ENCODE measurements around the gene P4HA2. TPM values are rescaled to one million over a fixed set of nuclear protein-coding genes. Genes with fewer than 3 reads are reported as not detected.

P4HA2 gene
- total RNA-seq, 2 experiments from 2014 or later = not detected

DNA sequence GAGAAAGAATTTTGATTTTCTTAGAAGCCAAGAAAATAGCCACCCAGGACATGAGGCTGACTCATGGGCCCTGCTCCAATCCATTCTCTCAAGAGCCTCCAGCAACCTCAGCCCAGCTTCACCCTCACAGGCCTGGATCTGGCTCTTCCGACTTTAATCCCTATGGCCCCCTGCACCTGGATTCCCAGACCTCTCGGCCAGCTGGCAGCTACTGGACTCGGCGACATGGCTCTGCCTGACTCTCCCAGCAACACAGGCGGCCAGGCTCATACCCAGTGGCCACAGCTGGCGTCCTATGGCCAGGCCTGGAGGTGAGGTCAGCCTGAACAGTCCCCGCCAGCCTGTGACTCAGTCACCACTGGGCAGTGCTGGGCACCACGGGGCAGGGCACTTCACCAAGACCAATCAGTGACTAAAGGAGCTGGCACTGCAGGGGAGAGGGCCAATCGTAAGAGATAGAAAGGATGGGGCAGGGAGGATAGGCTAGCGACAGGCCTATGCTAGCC, 23.6 kb upstream of the P4HA2 start:
- H3K27ac ChIP-seq (ENCODE audit: low read depth in 1 of 2, low read length in 2 of 2) = no peak overlapping the region
- peaks cover 7 to 9% of the 10 kb centered on the region in 2 experiments for H3K9me3 ChIP-seq (ENCODE audit: control insufficient read depth in 1 of 2, insufficient read depth in 1 of 2, low read length in 2 of 2)
- TF ChIP-seq, protein P1, sequence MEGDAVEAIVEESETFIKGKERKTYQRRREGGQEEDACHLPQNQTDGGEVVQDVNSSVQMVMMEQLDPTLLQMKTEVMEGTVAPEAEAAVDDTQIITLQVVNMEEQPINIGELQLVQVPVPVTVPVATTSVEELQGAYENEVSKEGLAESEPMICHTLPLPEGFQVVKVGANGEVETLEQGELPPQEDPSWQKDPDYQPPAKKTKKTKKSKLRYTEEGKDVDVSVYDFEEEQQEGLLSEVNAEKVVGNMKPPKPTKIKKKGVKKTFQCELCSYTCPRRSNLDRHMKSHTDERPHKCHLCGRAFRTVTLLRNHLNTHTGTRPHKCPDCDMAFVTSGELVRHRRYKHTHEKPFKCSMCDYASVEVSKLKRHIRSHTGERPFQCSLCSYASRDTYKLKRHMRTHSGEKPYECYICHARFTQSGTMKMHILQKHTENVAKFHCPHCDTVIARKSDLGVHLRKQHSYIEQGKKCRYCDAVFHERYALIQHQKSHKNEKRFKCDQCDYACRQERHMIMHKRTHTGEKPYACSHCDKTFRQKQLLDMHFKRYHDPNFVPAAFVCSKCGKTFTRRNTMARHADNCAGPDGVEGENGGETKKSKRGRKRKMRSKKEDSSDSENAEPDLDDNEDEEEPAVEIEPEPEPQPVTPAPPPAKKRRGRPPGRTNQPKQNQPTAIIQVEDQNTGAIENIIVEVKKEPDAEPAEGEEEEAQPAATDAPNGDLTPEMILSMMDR (IDR thresholded peaks at IDR 0.05) = no peak
- Mint-ChIP-seq H3K4me3 (no peak overlapping the region), H3K9me3 (no peaks in the 10 kb centered on the region), H3K27me3 (peaks cover 15% of the 10 kb centered on the region), H3K27ac (no peak overlapping the region), H3K36me3 (ENCODE audit: low read depth) (no peaks in the 10 kb centered on the region), H3K4me1 (ENCODE audit: low read depth) (no peaks in the 10 kb centered on the region)
- ATAC-seq (ENCODE audit: poor library complexity) = no peak
- intact Hi-C loops (cut with DNase I, micrococcal nuclease) = no loop called here
- peaks cover 2 to 7% of the 10 kb centered on the region in 2 experiments for H3K27me3 ChIP-seq (ENCODE audit: control insufficient read depth in 1 of 2, insufficient read depth in 2 of 2, low read length in 2 of 2)
- no peaks in the 10 kb centered on the region for H3K4me1 ChIP-seq (ENCODE audit: insufficient read depth, low read length)
- peak in 1 of 14 experiments; percentile 24 for DNase-seq
- H3K4me3 ChIP-seq (ENCODE audit: low read length) = no peak overlapping the region
- no peaks in the 10 kb centered on the region for H3K36me3 ChIP-seq (ENCODE audit: insufficient read depth, low read length)
- POLR2A ChIA-PET = no interaction called here
- CTCF ChIA-PET = no interaction called here

DNA sequence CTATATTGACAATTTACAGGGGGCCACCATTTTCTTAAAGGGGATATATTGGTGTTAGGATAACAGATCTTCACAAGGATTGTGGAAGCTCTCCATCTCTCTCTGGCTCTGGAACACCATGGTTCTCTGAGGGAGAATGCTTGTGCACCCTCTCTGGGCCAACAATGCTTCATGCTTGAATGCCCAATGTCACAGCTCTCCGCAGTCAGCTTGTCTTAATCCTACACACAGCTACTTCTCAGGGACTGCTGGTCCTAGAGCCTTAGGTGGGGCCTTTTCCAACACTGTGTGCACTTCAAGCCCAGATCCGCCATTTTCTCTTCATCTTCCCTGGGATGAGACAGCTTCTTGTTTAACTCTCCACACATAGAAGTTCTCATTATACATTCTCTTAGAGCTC, 22.9 kb upstream of the P4HA2 start:
- H3K4me3 ChIP-seq (ENCODE audit: low read length) = no peak overlapping the region
- no peaks in the 10 kb centered on the region for H3K36me3 Mint-ChIP-seq (ENCODE audit: low read depth)
- H3K9me3 Mint-ChIP-seq = peaks cover 5% of the 10 kb centered on the region
- no peaks in the 10 kb centered on the region for H3K4me1 ChIP-seq (ENCODE audit: insufficient read depth, low read length)
- H3K27me3 ChIP-seq (ENCODE audit: control insufficient read depth in 1 of 2, insufficient read depth in 2 of 2, low read length in 2 of 2) = peaks cover 0 to under 1% of the 10 kb centered on the region in 2 experiments
- ATAC-seq (ENCODE audit: poor library complexity) (no peak), DNase-seq (no peak)
- H3K27me3 Mint-ChIP-seq = peaks cover 8% of the 10 kb centered on the region
- TF ChIP-seq, protein P1 (IDR thresholded peaks at IDR 0.05) = no peak
- no peaks in the 10 kb centered on the region for H3K36me3 ChIP-seq (ENCODE audit: insufficient read depth, low read length)
- ChIA-PET POLR2A (no interaction called here), CTCF (no interaction called here)
- no peak overlapping the region for H3K27ac Mint-ChIP-seq
- no peak overlapping the region for H3K4me3 Mint-ChIP-seq
- H3K4me1 Mint-ChIP-seq (ENCODE audit: low read depth) = no peaks in the 10 kb centered on the region
- H3K9me3 ChIP-seq (ENCODE audit: control insufficient read depth in 1 of 2, insufficient read depth in 1 of 2, low read length in 2 of 2) = peaks cover 13 to 15% of the 10 kb centered on the region in 2 experiments
- intact Hi-C loops (cut with DNase I, micrococcal nuclease) = no loop called here
- H3K27ac ChIP-seq (ENCODE audit: low read depth in 1 of 2, low read length in 2 of 2) = no peak overlapping the region

DNA sequence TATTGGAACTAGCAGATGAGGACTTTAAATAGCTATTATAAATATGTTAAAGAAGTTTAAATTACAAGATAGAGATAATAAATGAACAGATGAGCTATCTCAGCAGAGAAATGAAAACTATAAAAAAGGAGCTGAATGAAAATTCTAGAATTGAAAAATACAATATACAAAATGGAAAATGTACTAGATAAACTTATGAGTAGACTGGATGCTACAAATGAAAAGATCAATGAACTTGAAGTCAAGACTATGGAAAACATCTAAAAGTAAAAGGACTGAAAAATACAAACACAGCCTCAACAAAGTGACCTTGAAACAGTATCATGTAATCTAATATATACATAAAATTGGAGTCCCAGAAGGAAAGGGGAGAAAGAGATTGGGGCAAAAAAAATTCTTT, 19.2 kb upstream of the P4HA2 start:
- DNase-seq = no peak

More for the DNA sequence above, 19.2 kb upstream of the P4HA2 start:
- H3K4me3 ChIP-seq (ENCODE audit: low read length) = no peak overlapping the region
- Mint-ChIP-seq H3K4me3 (no peak overlapping the region), H3K36me3 (ENCODE audit: low read depth) (peaks cover 7% of the 10 kb centered on the region), H3K9me3 (peaks cover 10% of the 10 kb centered on the region), H3K4me1 (ENCODE audit: low read depth) (no peaks in the 10 kb centered on the region), H3K27me3 (peaks cover 8% of the 10 kb centered on the region), H3K27ac (no peak overlapping the region)
- no peaks in the 10 kb centered on the region for H3K36me3 ChIP-seq (ENCODE audit: insufficient read depth, low read length)
- no peaks in the 10 kb centered on the region for H3K27me3 ChIP-seq (ENCODE audit: control insufficient read depth in 1 of 2, insufficient read depth in 2 of 2, low read length in 2 of 2)
- H3K27ac ChIP-seq (ENCODE audit: low read depth in 1 of 2, low read length in 2 of 2) = no peak overlapping the region
- H3K4me1 ChIP-seq (ENCODE audit: insufficient read depth, low read length) = no peaks in the 10 kb centered on the region
- intact Hi-C loops (cut with DNase I, micrococcal nuclease) = no loop called here
- ChIA-PET CTCF (no interaction called here), POLR2A (no interaction called here)
- ATAC-seq (ENCODE audit: poor library complexity) = no peak
- TF ChIP-seq, protein P1 (IDR thresholded peaks at IDR 0.05) = no peak
- H3K9me3 ChIP-seq (ENCODE audit: control insufficient read depth in 1 of 2, insufficient read depth in 1 of 2, low read length in 2 of 2) = peaks cover 20 to 35% of the 10 kb centered on the region in 2 experiments
